ENCODE measurements around the gene ABCG4.
"Not testable (repeated sequence)": the region's sequence is repeated elsewhere in the genome, so short reads cannot be mapped to it uniquely, and the experiment has no call there.

DNA sequence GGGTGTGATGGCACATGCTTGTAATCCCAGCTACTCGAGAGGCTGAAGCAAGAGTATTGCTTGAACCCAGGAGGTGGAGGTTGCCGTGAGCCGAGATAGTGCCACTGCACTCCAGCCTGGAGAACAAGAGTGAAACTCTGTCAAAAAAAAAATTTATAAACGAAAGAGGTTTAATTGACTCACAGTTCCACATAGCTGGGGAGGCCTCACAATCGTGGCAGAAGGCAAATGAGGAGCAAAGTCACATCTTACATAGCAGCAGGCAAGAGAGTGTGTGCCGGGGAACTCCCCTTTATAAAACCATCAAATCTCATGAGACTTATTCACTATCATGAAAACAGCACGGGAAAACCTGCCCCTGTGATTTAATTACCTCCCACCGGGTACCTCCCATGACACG lies 35.5 kb downstream of the ABCG4 start:
- TF ChIP-seq, protein P1, sequence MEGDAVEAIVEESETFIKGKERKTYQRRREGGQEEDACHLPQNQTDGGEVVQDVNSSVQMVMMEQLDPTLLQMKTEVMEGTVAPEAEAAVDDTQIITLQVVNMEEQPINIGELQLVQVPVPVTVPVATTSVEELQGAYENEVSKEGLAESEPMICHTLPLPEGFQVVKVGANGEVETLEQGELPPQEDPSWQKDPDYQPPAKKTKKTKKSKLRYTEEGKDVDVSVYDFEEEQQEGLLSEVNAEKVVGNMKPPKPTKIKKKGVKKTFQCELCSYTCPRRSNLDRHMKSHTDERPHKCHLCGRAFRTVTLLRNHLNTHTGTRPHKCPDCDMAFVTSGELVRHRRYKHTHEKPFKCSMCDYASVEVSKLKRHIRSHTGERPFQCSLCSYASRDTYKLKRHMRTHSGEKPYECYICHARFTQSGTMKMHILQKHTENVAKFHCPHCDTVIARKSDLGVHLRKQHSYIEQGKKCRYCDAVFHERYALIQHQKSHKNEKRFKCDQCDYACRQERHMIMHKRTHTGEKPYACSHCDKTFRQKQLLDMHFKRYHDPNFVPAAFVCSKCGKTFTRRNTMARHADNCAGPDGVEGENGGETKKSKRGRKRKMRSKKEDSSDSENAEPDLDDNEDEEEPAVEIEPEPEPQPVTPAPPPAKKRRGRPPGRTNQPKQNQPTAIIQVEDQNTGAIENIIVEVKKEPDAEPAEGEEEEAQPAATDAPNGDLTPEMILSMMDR (IDR thresholded peaks at IDR 0.05), result not testable (repeated sequence)
- TF ChIP-seq POLR2A, EP300, POLR2AphosphoS5 (IDR thresholded peaks at IDR 0.05): not testable (repeated sequence)
